ENCODE results near the gene RRAGC.
A peak's percentile ranks its signal among the peaks of the same experiment; 100 is the strongest.

The RRAGC gene

DNA sequence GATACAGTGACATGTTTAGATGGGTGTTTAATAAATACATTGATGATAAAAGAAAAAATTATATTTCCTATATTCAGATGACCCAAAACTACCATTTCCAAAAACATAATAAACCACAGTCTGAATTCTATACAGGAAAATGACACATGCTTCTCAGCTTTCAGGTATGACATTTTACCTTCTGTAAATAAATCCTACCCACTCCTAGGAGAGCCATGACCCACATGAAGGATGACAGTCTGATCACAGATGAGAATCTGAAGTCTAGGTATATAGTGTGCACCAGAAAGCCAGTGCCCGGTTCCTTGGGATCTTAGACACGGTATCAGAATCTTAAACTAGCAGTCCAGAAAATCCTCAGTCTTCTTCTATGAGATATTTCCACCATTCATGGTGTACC, 25.5 kb upstream of the RRAGC start:
- TF ChIP-seq, protein P1, sequence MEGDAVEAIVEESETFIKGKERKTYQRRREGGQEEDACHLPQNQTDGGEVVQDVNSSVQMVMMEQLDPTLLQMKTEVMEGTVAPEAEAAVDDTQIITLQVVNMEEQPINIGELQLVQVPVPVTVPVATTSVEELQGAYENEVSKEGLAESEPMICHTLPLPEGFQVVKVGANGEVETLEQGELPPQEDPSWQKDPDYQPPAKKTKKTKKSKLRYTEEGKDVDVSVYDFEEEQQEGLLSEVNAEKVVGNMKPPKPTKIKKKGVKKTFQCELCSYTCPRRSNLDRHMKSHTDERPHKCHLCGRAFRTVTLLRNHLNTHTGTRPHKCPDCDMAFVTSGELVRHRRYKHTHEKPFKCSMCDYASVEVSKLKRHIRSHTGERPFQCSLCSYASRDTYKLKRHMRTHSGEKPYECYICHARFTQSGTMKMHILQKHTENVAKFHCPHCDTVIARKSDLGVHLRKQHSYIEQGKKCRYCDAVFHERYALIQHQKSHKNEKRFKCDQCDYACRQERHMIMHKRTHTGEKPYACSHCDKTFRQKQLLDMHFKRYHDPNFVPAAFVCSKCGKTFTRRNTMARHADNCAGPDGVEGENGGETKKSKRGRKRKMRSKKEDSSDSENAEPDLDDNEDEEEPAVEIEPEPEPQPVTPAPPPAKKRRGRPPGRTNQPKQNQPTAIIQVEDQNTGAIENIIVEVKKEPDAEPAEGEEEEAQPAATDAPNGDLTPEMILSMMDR (IDR thresholded peaks at IDR 0.05): no peak
- H3K27me3 ChIP-seq: no peaks in the 10 kb centered on the region
- H3K4me3 ChIP-seq (ENCODE audit: low read depth in 1 of 2, low read length in 1 of 2): no peak overlapping the region
- H3K4me1 ChIP-seq (ENCODE audit: control insufficient read depth in 1 of 2, insufficient read depth in 1 of 2, low read depth in 1 of 2, low read length in 1 of 2): no peaks in the 10 kb centered on the region
- no peak overlapping the region for H3K27ac ChIP-seq
- no peaks in the 10 kb centered on the region for H3K36me3 ChIP-seq
- no peaks in the 10 kb centered on the region for H3K9me3 ChIP-seq

DNA sequence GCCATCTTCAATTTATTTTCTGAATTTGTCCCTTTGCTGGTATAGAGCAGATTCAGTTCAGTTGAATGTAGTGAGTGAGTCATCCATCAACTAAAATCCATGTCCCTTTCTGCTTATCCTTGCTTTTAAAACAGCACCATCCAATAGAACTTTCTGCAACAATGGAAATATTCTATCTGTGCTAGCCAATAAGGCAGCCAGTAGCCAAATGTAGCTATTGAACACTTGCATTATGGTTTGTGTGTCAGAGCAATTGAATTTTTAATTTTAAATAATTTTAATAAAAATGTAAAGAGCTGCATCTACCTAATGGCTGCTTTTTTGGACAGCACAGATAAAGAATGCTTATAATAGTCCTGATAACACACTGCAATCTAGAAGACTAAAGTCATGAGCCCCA, 21.9 kb upstream of the RRAGC start, which contains the start of gene GJA9:
GJA9 (minus strand) TSS at position 101 of the 400 bp plus-strand sequence. CDS start 5,489 bp downstream, outside the sequence.
- Histone ChIP-seq H3K27me3 (no peaks in the 10 kb centered on the region), H3K4me3 (ENCODE audit: low read depth in 1 of 2, low read length in 1 of 2) (no peak within 1 kb of the TSS), H3K36me3 (no peaks in the 10 kb centered on the region), H3K4me1 (ENCODE audit: control insufficient read depth in 1 of 2, insufficient read depth in 1 of 2, low read depth in 1 of 2, low read length in 1 of 2) (no peaks in the 10 kb centered on the region), H3K9me3 (no peaks in the 10 kb centered on the region), H3K27ac (no peak within 1 kb of the TSS)
- TF ChIP-seq, protein P1 (IDR thresholded peaks at IDR 0.05): no peak

DNA sequence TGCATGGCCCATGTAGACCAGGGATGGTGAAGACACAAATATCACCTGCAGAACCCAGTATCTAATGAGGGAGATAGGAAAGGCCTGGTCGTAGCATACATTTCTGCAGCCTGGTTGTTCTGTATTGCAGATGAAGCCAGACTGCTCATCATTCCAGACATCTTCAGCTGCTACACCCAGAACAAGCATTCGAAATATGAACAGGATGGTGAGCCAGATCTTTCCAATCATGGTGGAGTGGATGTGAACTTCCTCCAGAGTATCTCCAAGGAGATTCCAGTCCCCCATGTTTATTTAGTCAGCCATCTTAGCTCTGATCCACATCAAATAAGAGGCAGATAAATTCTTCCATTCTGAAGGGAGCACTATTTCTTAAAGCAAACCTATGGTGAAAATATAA, 16.2 kb upstream of the RRAGC start:
- no peak overlapping the region for H3K4me3 ChIP-seq (ENCODE audit: low read depth in 1 of 2, low read length in 1 of 2)
- TF ChIP-seq, protein P1 (IDR thresholded peaks at IDR 0.05): no peak

DNA sequence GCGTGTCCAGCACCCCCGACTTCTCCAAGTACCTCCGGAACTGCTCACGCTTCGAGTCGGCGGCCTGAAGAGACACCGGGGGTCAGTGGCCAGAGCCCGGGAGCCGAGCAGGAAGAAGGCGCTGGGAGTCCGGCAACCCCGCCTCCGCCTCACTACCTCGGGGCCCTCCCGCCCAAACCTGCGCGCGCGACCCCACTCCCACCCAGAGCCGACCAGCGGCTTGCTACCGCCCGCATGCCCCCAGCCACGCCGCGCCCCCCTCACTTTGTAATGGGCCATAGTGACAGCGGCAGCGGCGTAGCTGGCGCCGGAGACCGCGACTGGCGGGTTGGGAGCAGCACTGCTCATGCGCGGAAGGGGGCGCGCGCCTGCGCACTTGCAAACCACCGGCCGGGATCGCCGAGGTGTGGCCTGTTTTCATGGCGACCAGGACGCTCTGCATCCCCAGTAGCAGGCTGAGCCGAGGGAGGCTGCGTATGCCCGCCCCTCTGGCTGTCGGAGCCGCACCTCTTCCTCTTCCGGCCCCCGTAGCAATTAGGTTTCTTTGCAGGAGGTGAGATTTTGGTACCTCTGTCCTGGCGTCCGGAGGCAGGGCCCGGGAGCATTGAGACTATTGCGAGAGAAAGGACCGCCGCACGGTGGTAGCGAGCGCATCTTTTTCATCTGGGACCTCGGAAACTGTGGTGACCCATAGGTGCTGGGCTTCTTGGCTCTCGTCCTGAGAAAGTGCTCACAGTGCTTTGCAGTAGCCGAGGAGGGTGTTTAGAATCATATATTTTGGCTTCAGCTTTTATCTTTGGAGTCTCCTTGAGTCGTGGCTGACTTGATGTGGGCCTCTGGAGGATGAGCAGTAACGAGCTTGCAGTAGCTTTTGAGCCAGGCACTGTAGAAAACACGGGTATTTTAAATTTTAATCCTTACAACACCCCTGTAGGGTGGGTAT, 13.7 kb upstream of the RRAGC start, which contains the start of gene MYCBP:
MYCBP (minus strand) TSS at position 322 of the 943 bp plus-strand sequence; CDS start at position 279, 43 bp downstream.
- H3K9me3 ChIP-seq: no peaks in the 10 kb centered on the region
- TF ChIP-seq, protein P1 (IDR thresholded peaks at IDR 0.05): peak; percentile 63
- no peaks in the 10 kb centered on the region for H3K36me3 ChIP-seq
- peak within 1 kb of the TSS; percentile 80 for H3K27ac ChIP-seq
- H3K4me1 ChIP-seq (ENCODE audit: control insufficient read depth in 1 of 2, insufficient read depth in 1 of 2, low read depth in 1 of 2, low read length in 1 of 2): peaks cover 25 to 28% of the 10 kb centered on the region in 2 experiments
- peak within 1 kb of the TSS; percentile 76 to 93 for H3K4me3 ChIP-seq (ENCODE audit: low read depth in 1 of 2, low read length in 1 of 2)
- no peaks in the 10 kb centered on the region for H3K27me3 ChIP-seq

More for the DNA sequence above, 16.2 kb upstream of the RRAGC start:
- Histone ChIP-seq H3K36me3 (no peaks in the 10 kb centered on the region), H3K9me3 (no peaks in the 10 kb centered on the region), H3K4me1 (ENCODE audit: control insufficient read depth in 1 of 2, insufficient read depth in 1 of 2, low read depth in 1 of 2, low read length in 1 of 2) (peaks cover 25 to 27% of the 10 kb centered on the region in 2 experiments), H3K27ac (no peak overlapping the region), H3K27me3 (no peaks in the 10 kb centered on the region)

DNA sequence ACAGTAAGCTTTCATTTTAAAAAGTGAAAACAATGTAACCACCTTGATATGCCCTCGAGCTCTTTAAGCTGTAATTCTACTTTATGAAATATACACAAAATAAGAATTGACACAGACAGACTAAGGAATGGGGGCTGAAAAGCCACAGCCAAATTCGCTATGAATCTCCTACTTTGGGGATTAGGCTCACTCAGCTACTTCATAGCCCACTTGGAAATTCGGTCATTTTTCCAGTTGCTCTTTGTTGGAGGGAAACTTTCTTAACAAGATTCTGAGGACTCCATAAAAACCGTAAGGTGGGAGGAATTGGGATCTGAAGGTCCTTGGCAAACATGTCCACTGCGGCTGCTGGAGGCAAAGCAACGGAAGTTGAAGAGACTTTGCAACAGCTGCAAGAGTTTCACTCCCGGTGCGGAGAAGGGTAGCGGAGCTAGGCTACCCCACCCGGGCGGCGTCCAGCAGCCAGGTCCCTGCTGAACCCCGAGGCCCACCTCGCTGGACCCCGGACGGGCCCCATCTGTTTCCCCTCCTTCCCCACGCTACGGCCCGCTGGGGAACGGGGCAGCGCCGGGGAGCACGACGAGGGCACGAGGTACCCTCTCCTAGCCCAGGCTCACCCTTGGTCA, 12.9 kb upstream of the RRAGC start:
- Histone ChIP-seq H3K27ac (peak overlapping the region; percentile 80), H3K9me3 (no peaks in the 10 kb centered on the region), H3K4me3 (ENCODE audit: low read depth in 1 of 2, low read length in 1 of 2) (peak overlapping the region; percentile 76 to 93), H3K4me1 (ENCODE audit: control insufficient read depth in 1 of 2, insufficient read depth in 1 of 2, low read depth in 1 of 2, low read length in 1 of 2) (peaks cover 25 to 28% of the 10 kb centered on the region in 2 experiments), H3K36me3 (no peaks in the 10 kb centered on the region), H3K27me3 (no peaks in the 10 kb centered on the region)
- TF ChIP-seq, protein P1 (IDR thresholded peaks at IDR 0.05): no peak
